Fibroblast of peridontal ligament (primary cell): ENCODE data around the gene MOCS1.

Experiments used
- DNase-seq: peaks from one replicate; pipeline ENCODE4 v3.0.0-alpha.2; 2010; ENCODE audit errors: extremely low read depth

The MOCS1 gene

DNA sequence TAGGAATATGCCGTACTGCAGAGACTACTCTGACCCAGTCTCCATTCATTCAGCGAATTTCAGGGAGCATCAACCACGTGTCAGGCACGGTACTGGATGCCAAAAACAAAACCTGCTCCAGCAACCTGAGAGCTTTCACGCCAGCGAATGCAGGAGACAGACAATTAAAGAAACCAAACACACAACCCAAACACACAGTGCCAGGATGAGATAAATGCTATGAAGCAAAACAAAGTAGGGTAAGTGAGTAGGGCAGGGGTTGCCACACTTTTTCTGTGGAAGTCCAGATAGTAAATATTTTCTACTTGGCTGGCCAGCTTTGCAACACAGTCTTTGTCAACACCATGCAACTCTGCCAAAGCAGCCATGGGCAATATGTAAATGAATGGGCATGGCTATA is 10.0 kb downstream of the MOCS1 start:
- no peak for DNase-seq

DNA sequence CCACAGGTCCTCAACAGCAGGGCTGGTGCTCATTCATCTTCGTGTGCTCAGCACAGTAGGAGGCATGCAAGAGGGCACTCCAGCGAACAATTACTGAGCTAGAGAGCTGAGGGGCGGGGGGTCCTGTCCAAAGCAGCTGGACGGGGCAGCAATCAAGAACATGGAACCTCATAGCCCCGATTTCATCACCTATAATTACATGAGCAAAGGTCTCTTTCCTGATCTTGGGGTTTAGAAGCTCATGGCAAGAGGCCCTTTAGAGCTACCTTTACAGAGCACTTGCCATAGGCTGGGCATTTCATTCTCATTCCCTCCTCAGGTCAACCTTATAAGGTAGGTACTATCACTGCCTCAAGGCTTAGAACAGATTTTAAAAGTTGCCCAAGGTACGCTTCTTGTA is 10.4 kb downstream of the MOCS1 start:
- no peak for DNase-seq

- DNase-seq, result no peak
Measured at GRCh38 chr6:39923394-39923793, 10.9 kb downstream of the MOCS1 start.

DNA sequence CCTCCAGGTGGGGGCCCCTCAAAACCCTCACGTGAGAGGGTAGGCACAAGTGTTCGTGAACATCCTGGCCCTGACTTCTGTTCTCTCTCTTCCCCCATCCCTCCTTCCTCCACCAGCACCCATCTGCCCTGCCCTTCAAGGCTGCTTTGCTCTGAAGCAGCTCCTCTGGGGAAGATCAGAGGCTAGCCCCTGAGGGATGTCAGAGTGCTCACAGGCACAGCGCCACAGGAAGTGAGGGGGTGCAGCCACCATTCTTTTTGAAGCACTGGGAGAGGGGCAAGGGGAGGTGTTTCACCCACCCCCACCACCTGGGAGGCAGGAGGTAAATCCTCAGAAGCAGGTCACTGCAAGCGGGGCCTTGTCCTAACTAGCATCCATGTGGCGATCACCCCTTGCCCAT is 11.4 kb downstream of the MOCS1 start:
- no peak for DNase-seq

GRCh38 chr6:39920157-39920556 is 14.1 kb downstream of the MOCS1 start:
- no peak for DNase-seq

DNA sequence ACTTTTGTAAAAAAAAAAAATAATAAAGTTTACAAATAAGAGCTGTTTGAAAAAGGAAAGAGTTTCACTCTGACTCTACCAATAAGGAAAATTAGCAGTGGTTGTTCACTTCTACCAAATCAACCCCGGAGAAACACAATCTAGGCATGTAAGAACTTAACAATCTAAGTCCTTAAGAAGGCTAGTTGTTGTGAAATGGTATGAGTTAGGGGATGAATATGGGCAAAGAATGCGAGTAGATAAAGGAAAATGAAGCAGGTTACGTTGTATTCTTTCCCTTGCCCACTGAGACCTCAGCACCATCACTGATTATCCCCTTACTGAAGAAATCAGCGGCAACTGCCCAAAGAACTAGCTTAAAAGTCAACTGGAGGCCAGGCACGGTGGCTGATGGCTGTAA is 15.4 kb downstream of the MOCS1 start:
- no peak for DNase-seq

DNA sequence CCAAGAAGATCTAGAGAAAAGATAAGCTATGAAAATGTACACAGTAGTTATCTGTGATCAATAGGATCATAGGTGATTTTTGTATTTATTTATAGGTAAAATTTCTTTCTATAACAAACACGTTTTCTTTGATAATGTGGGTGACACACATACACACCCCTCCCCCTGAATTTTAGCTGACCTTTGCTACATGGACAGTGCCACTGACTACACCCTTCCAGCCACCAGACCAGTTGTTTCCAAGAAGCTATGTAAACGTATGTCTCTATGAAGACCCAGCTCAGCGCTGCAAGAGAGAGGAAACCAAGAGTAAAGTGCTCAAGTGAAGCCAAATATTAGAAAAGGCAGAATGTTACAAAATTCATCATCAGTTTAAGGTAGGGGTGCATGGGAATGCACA is 16.3 kb downstream of the MOCS1 start:
- no peak for DNase-seq

DNA sequence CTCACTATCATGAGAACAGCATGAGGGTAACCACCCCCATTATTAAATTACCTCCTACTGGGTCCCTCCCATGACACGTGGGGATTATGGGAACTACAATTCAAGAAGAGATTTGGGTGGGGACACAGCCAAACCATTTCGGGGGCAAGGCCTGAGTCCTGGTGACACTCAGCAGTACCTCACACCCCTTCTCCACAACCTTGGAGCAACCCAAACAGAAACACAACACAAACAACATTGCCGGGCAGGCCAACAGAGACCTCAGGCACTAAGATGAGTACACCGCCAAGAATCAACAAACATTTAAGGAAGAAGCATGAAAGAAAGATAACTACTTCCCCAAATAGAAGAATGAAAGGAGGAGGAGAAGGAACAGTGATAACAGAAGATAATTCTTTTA is 16.9 kb downstream of the MOCS1 start:
- no peak for DNase-seq

GRCh38 chr6:39915866-39916265 is 18.4 kb downstream of the MOCS1 start:
- no peak for DNase-seq

DNA sequence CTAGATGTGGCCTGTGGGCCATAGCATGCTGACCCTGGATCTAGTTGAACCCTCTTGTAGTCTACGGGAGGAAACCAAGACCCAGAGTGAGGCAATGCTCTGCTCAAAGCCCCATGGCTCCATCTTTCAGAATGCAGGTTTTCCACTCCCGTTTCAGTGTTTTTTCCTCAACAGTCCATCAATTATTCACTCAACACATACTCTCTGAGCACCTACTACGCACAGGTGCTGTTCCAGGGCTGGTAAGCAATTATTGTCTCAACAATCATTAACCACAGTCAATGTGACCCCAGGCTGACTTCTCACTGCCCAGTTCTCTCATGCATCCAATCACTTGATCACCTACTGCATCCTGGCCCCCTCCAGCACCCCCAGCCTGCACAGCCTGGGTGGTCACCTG is 20.0 kb downstream of the MOCS1 start:
- no peak for DNase-seq

- DNase-seq, result no peak
Measured at GRCh38 chr6:39913391-39913916, 20.8 kb downstream of the MOCS1 start.

GRCh38 chr6:39912446-39912845 is 21.8 kb downstream of the MOCS1 start:
- no peak for DNase-seq

DNA sequence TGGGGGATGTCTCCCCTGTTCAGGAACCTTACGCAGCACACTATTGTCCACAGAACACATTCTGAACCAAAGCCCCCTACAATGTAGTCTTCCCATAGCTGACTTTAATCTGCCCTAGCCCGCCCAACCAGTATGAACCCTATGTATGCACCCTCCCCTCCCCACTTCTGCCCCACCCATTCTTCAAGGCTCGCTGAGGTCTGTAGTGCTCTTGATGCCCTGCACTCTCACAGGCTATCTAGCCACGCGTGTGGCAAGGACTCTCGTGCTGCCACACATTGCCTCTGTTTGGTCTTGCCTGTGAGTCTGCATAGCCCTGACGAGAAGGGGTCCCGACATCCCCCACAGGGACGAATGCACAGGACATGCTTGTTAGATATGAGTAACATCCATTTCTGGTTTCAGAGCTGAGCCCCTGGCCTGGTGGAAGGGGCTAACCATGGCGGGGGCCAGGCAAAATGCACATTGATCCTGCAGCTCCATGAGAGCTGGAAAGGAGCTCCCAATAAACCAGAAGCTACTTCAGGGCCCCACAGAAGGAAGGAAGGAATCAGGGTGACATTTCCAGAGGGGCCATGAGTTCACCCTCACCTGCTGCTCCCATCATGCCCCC is 22.6 kb downstream of the MOCS1 start:
- DNase-seq, result no peak

GRCh38 chr6:39910744-39911143 is 23.5 kb downstream of the MOCS1 start:
- DNase-seq, result no peak

DNA sequence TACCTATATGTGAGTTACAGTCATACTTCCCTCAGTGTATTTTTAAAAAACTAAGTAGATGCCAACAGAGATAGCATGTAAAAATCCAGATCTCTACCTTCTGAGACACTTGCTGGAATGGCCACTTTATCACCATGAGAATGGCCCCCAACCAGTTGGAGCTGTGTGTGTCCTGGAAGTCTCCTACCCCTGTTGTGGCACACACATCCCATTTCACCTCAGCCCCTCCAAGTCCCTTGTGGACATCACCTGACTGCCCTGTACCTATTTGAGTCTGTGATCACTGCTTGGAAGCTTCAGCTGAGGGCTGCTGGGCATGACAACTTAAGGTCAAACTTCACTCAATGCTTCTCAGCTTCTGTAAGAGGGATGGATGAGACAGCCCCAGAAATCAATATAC is 24.1 kb downstream of the MOCS1 start:
- no peak for DNase-seq

DNA sequence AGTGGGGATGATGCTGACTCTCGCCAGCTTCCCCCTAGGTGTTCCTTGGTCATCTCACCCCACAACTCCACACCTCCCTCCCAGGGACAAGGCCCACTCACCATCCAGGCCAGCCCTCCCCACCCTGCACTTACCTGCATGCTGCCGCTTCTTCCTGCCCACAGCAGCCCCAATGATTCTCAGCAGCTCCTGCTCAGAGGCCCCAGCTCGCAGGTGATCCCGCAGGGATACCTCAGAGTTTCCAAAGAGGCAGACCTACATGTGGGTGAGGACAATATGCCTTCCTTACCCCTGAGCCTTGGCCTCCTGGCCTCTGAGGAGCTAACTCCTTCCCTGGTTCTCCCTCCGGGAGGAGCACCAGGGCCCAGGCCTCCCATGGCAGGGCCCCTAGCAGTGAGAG is 24.6 kb downstream of the MOCS1 start:
- no peak for DNase-seq

- no peak for DNase-seq
Measured at GRCh38 chr6:39908838-39909583, 25.3 kb downstream of the MOCS1 start.

GRCh38 chr6:39907871-39908575 is 26.2 kb downstream of the MOCS1 start:
- DNase-seq, result no peak

DNA sequence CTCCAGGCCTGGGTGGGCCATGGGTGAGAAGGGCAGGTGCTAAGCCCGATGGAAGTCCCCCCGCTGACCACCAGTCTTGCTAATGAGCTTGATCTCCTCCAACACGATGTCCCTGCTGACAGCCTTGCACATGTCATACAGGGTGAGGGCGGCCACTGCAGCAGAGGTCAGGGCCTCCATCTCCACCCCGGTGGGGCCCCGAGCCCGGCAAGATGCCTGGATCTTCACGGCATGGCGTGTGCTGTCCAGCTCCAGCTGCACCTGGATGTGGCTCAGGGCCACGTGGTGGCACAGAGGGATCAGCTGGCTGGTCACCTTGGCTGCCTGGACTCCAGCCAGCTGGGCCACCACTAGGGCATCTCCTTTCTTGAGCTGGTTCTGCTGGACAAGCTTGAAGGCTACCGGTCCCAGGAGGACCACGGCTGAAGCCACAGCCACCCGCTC is 27.9 kb downstream of the MOCS1 start:
- DNase-seq, result no peak

- DNase-seq, result no peak
Measured at GRCh38 chr6:39905640-39905975, 28.7 kb downstream of the MOCS1 start.

DNA sequence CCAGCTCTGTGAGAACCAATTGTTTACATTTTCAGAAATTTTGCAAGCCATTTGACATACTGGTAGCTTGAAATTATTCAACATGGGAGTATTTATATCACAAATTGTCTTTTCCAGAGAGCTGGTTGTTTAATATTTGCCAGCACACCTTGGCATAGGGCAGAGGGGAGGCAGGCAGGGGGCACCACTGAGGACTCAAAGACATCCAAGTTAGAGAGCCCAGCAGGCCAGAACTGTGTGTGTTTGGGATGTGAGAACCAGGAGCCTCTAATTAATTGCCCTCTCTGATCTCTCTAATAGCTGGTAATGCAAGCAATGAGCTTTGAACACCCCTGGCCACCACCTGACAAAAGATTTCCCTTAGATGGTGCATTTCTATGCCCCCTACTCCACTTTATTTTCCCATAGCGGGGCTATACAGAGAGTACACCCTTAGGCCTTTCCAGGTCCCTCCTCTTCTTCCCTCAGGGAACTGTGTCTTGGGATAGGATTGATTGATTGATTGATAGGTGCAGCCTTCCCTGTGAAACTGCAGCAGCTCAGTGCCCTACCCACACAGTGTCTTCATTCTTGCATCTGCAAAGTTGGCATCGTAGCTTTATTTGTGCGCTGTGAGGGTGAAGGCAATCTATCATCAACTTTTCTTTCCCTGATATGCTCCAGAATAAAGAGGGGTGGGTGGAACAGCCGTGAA is 29.2 kb downstream of the MOCS1 start:
- DNase-seq, result no peak

DNA sequence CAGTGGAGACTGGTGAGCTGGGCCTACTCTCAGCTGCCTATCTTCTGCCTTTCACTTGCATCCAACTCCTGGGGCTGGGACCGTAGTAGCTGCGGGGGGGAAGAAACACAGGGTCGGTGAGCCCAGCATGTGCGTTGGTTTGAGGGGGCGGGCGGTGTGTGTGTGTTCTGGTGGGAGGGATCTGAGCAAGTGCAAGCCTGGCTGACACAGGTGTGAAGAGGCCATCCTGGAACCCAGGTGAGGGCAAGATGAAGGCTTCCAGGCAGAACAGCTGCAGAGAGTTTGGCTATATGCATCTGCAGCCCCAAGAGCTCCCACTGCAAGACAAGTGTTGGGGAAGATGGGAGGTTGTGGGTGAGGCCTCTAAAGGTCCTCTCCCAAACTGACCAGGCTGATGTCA is 30.6 kb downstream of the MOCS1 start:
- DNase-seq, result no peak
